ENCODE measurements around the gene RNASE11.
"Not testable (repeated sequence)": the region's sequence is repeated elsewhere in the genome, so short reads cannot be mapped to it uniquely, and the experiment has no call there.

The RNASE11 gene

GRCh38 chr14:20580242-20580641, 7.6 kb downstream of the RNASE11 start:
- ATAC-seq (no peak), DNase-seq (no peak)

GRCh38 chr14:20578784-20579502, 8.9 kb downstream of the RNASE11 start:
- no peak for DNase-seq
- ATAC-seq: no peak

- DNase-seq: no peak
- ATAC-seq: no peak
Observed at GRCh38 chr14:20578325-20578724, 9.5 kb downstream of the RNASE11 start.

GRCh38 chr14:20572382-20572990, 15.3 kb downstream of the RNASE11 start:
- not testable (repeated sequence) for ATAC-seq, DNase-seq

GRCh38 chr14:20570720-20571119, 17.1 kb downstream of the RNASE11 start:
- not testable (repeated sequence) for ATAC-seq, DNase-seq

- not testable (repeated sequence) for DNase-seq, ATAC-seq
Observed at GRCh38 chr14:20569865-20570264, 17.9 kb downstream of the RNASE11 start.

- ATAC-seq: no peak
- no peak for DNase-seq
Observed at GRCh38 chr14:20569066-20569465, 18.7 kb downstream of the RNASE11 start.

GRCh38 chr14:20568393-20568792, 19.4 kb downstream of the RNASE11 start:
- no peak for ATAC-seq

GRCh38 chr14:20567199-20567598, 20.6 kb downstream of the RNASE11 start:
- not testable (repeated sequence) for ATAC-seq, DNase-seq

More at GRCh38 chr14:20568393-20568792, 19.4 kb downstream of the RNASE11 start:
- DNase-seq: no peak

- DNase-seq: no peak
- ATAC-seq: no peak
Observed at GRCh38 chr14:20564501-20564997, 23.3 kb downstream of the RNASE11 start.

- no peak for ATAC-seq
- no peak for DNase-seq
Observed at GRCh38 chr14:20563971-20564370, 23.8 kb downstream of the RNASE11 start.

- no peak for DNase-seq
- no peak for ATAC-seq
Observed at GRCh38 chr14:20560961-20561360, 26.8 kb downstream of the RNASE11 start, which contains the start of gene RNASE9. Gene RNASE9 (minus strand): TSS chr14:20561047.

GRCh38 chr14:20559461-20559904, 28.3 kb downstream of the RNASE11 start:
- DNase-seq (no peak), ATAC-seq (no peak)

- DNase-seq: no peak
- no peak for ATAC-seq
Observed at GRCh38 chr14:20557212-20557542, 30.6 kb downstream of the RNASE11 start.

- DNase-seq (no peak), ATAC-seq (no peak)
Observed at GRCh38 chr14:20556500-20557211, 31.1 kb downstream of the RNASE11 start.

- DNase-seq: no peak
- ATAC-seq: no peak
Observed at GRCh38 chr14:20555845-20556244, 32.0 kb downstream of the RNASE11 start.

- DNase-seq (no peak), ATAC-seq (no peak)
Observed at GRCh38 chr14:20553024-20553423, 34.8 kb downstream of the RNASE11 start.

- no peak for ATAC-seq
Observed at GRCh38 chr14:20551606-20552005, 36.2 kb downstream of the RNASE11 start.

GRCh38 chr14:20550926-20551325, 36.9 kb downstream of the RNASE11 start:
- DNase-seq (no peak), ATAC-seq (no peak)

More at GRCh38 chr14:20551606-20552005, 36.2 kb downstream of the RNASE11 start:
- no peak for DNase-seq

GRCh38 chr14:20548414-20549158, 39.2 kb downstream of the RNASE11 start:
- no peak for ATAC-seq

GRCh38 chr14:20546877-20547276, 40.9 kb downstream of the RNASE11 start:
- ATAC-seq: no peak

More at GRCh38 chr14:20548414-20549158, 39.2 kb downstream of the RNASE11 start:
- DNase-seq: no peak

GRCh38 chr14:20539906-20540305, 47.9 kb downstream of the RNASE11 start:
- ATAC-seq: no peak
- DNase-seq: no peak

More at GRCh38 chr14:20546877-20547276, 40.9 kb downstream of the RNASE11 start:
- no peak for DNase-seq

All from stimulated activated naive CD8-positive, alpha-beta T cell treated with anti-CD3 and anti-CD28 coated beads, Interleukin-15, Interleukin-2, amounts not matched to agents 100 U/mL and 50 U/mL, for 24 hours (primary cell).